Hematopoietic multipotent progenitor cell treated with erythropoietin and hydrocortisone succinate and interleukin-3 and kit ligand, for 4 days (in vitro differentiated cells): ENCODE data around the gene KCTD16.
A peak's percentile ranks its signal among the peaks of the same experiment; 100 is the strongest.

Experiments used
- DNase-seq: peaks from one replicate; pipeline ENCODE4 v3.0.0-alpha.2; 2015

The KCTD16 gene

DNA sequence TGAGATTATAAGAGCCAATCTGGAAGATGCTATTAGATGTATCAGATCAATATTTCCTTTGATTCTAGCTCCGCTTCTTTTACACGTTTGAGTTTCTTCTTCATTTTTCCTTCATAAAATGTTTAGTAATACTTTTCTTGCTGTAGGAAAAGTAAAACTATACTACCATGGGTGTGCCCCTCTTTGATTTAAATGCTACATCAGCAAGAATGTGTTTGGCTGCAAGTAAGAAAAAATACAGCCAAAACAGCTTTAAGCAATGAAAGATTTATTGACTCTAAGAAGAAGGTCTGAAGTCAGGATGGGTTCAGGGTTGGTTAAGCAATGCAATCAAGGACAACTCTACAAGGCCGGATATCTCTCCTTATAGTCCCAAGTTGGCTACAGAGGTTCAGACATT, 126.4 kb downstream of the KCTD16 start:
- DNase-seq, result no peak

DNA sequence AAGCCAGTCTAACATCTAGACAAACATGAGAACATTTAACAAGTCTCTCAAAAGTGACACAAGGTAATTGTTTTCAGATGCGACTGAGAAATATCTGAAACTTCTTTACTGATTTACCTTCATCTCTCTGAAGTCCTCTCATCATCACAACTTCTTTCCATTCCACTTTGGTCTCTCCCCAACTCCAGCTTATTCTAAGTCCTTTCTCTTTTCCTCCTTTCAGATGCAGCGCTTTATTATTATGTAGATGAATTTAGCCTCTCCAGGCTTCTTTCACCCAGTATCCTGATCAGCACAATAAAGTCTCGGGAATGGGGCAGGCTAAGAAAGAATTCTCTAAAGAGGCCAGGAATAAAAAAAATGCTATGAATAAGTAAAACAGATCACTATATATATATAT, 128.0 kb downstream of the KCTD16 start:
- DNase-seq, result no peak

DNA sequence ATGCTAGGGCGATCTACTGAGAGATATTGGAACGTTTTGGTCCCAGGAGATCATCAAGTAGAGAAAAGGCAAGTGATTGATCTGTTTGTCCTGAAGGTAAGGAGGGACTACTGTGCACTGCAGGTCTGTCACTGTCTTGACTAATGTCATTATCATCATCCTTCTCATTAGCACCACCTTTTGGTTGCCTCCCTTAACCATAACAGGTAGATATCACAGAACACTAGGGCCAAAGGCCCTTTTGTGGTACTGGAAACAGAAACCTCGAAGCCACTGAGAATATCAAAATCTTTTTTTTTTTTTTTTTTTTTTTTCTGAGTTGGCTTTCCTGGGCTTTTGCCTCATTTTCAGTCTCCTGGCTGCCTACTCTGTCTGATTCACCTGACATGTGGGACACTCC, 134.0 kb downstream of the KCTD16 start:
- DNase-seq, result no peak

DNA sequence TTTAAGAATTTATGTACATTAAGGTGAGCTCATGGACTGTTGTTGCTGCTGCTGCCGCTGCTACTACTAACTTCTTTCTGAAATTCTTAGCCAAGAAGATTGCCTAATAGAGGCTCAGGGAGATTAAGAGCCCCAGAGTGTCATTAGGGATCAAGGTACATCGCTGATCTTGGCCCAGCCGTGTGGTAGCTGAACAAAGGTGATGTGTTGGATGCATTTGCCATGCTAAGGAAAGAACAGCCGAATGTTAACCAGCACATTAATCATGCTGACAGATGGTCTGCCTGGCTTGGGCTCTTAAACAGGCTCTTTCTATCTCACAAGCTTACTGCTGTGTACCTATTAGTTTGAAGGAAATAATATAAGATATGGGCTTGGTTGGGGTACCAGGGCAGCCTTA, 137.1 kb downstream of the KCTD16 start:
- DNase-seq, result no peak

DNA sequence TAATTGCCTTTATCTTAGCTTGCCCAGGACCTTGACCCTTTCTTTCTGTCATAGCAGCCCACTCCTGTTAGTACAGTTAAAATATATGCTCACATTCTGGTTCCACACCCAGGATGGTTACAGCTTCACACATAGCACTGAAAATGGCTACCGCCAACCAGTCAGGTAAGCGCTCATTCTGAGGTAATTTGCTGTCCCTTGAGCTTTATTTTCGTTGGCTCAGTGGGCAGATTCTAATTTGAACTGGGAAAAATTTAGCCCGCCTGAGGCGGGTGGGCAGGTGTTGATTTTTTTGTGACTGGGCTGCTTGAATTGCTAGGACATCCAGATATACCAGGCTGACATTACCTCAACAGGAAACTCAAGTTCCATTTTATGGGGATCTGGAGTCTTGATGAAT, 137.5 kb downstream of the KCTD16 start:
- DNase-seq, result no peak

DNA sequence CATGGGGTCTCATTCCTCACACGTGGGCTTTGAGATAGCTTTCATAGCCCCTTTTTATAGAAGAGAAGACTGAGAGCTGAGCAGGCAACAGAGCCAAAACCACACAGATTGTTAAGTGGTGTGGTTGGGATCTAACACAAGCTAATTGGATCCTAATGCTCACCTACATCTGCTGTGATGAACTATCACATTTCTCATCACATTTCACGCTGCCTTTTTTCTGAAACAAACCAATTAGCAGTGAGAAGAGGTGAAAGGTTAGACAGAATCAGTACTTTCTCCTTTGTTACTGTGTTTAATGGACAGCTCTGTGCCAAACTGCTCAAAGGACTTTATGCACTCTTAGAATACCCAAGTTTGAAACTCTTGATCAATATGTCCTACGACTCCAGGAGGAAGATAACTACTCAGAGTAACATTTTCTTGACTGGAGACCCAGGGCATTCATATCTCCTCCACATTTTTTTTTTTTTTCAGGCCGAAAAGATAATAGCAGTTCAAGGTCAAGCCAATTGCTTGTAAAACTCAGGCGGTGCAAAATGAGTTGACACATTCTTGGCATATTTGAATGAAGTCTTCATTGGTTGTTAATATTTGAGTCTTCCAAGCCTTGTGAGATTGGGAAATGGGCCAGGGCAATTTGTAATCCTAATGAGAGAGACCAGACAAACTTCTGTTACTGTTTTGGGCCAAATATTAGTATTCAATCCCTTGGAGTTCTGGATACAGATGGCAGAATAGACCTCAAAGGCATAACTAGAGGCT, 138.4 kb downstream of the KCTD16 start:
- DNase-seq, result no peak

DNA sequence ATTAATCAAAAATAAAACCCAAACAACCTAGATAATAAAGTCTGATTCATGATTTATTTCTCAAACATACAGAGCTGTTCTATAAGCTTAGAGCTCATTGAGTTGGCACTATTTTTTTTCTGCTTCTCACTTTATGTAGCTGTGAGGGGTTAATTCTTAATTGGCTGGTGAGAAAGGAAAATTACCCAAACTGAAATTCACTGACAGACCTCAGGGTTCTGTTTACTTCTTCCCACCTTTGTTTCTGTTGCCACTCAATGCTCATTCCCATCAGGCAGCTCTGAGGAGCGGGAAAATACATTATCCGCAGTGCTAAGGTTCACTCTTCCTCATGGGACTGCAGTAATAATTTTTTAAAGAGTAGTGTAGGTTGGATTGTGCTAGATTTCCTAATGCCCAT, 139.9 kb downstream of the KCTD16 start:
- no peak for DNase-seq

DNA sequence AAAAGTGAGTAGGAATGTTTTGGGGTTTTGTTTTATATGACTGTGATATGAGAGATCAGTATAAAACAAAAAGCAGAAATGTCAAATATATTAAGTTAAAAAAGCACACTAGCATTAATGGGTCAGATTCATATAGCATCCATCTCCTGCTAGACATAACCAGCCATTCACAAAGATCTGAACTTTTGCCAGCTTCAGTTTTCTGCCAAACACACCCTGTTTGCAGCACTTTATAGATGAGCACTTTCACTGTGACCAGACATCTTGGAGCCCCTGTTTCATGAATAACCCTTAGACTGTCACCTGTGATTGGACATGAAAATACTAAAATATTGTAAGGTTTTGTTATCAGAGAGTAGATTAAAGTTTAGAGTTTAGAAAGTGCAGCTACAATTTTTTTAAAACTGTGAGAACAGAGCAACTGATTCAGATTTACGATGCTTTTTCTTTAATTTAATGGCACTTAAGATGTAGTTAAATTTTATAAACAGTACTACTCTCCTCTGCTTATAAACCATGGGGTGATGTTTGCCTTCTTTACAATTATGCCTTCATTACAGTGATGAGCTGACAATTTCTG, 142.6 kb downstream of the KCTD16 start:
- DNase-seq, result no peak

DNA sequence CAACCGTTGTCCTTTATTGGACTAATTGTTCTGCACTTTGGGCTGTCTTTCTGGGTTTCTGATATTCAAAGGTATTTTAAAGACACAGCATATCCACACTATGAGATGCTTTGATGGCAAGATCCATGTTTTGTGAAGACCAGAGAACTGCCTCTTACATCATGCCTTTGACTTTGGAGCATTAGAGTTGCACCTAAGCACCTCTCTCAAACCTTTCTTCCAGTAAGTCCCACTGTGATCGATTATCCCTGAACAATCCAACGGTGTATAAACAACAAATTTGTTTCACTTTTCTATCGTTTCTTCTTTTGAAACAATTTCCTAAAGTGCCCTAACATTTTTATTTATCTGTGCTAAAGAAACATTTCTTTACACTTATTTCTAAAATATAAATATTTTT, 144.4 kb downstream of the KCTD16 start:
- no peak for DNase-seq

DNA sequence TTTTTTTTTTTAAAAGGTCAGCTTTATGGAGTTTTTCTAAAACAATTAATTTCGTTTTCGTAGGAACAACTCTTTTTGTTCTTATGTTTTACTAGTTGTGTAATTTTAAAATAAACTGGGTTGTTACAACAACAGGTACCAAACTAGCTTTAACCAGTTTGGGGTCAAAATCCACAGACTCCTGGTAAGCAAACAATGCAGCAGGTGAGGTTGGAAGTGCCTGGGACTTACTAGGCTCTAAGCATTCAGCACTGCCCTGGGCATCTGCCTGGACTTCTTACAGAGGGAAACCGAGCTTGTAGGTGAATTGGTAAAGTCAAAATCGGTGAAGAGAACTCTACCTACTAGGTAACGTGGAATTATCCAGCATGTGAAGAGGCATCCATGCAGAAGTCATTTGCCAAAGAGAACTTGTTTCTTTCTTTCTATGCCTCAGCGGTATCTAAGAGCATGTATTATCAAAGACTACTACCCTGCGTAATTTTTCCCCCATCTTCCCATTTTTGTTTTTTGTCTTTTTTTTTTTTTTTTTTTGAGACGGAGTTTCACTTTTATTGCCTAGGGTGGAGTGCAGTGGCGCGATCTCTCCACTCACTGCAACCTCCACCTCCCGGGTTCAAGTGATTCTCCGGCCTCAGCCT, 145.4 kb downstream of the KCTD16 start:
- DNase-seq, result no peak

DNA sequence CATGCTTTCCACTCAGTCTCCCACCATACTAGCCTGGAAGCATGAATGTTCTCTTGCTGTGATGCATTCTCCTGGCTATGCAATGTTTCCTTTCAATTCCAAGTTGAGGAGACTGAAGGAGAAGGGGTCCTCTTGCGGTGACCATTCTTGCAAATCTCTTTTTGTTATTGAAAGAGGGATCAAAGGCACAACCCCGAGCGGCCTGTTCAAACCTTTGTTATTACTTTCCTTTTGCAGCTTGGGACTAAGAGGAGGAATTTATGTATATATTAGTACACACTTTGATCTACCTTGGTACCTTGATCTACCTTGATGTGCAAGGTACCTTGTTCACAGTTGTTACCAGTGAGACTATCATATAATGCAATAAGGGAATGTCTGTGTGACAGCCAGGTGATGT, 147.3 kb downstream of the KCTD16 start:
- DNase-seq, result no peak

DNA sequence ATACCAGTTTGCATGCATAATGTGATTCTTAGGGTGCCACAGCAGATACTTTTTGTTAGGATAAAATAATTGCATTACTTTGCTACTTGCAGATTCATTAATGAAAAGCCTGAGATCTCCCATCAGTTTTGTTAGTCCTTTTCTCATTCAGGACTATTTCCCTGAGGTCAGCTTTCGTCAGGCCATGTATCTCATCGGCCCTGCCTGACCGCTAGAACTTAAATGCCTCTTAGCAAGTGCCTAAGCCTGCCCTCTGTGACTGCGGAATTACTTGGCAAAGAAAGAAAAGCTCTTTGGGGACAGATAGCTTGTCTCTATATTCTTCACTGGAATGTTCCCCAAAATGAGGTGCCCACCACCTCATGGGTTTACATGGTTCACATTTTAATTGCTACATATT, 147.8 kb downstream of the KCTD16 start:
- no peak for DNase-seq

DNA sequence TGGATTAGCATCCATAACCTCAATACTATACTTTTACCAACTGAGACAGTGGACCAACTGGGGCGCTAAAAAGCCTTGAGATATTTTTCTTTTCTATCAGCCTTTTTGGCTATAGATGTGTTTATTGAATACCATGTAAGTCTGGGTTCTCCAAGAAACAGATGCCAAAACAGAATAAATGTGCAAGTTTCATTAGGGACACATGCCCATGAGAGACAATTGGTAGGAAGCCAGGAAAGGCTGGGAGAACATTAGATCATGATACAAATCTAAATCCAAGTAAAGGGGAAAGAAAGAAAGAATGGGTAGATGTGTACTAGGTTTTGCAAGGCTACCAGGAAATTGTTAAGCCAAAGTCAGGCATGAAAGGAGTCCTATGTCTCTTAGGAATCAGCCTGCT, 152.5 kb downstream of the KCTD16 start:
- no peak for DNase-seq

DNA sequence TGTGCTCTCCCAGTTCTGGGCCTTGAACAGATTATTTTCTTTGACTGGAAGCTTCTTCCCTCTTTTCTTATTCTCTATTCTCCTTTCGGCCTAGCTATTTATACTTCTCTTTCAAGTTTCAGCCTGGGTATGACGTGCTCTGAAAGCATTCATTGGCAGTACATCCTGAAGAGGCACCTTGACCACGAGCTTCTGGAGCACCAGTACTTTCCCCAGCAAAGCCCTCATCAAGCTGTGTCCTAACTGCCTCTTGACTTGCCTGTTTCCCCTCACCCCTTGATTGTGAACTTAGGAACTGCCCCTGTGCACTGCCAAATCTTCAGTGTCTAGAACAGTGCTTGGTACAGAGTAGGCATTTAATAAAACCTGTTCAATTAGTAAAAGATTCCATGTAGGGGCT, 154.9 kb downstream of the KCTD16 start:
- no peak for DNase-seq

DNA sequence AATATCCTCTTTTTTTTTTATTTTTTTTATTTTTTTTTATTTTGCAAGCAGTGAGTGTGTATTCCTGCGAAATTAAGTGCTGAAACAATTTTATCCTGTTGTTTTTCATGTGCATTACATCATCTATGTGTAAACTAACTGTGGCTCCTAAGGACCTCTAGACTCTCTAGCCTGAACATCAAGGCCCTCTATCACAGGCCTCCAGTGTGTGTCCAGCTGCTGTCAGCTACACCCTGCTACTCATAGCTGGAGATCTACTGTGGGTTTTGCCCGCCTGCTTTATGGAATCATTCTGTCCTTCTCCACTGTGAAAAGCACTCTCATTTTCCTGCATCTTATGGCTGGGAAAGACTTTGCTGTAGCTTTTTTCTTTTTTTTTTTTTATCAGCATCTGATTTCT, 157.8 kb downstream of the KCTD16 start:
- no peak for DNase-seq

DNA sequence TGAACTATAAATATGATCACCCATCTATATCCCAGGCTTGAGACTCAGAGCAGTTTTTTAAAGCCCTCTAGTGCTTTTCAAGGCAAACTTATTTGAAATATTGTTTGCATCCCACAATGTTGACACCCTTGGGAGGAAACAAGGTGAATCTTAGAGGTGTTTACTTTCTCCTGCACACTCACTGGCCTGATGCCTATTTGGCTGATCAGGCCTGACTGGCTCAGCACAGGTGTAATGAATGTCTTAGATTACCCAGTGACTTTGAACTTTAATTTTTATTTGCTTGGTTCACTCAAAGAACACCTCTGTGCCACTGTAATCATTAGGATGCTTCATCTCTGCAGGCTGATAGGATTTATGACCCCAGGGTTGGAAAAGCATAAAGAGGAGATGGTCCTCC, 158.3 kb downstream of the KCTD16 start:
- no peak for DNase-seq

DNA sequence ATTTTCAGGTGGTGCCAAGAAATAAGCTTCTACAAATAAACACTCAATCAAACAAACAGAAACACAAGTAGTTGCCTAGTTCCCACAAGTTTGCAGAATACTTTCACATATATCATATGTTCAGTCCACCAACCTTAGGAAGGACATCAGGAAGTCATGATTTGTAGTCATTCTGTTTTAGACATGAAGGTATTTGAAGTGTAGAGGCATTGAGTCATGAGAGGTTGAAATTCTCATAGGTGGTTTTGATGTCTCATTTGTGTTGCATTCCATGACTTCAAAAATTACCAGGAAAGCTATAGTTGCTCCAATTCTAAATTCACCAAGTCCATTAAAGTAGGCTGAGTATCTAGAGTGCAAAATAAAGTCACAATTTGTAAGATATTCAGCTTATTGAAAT, 159.0 kb downstream of the KCTD16 start:
- no peak for DNase-seq

DNA sequence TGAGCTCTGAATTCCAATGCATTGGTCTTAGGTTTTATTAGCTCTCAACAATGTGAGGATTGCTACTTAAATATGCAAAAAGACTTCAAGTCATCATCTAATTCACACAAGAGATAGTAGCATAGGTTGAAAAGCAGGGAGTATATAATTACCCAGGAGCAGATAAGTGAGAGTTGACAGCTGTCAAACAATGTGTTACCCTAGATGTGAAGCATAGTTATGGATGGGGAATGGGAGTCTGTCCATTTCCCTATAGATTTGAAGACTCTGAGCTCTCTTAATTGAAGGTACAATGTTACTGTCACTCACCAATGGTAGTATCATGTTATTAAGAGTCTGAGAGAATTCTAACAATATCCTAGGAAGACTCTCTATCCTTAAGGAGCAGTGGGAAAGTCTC, 160.7 kb downstream of the KCTD16 start:
- DNase-seq, result no peak

DNA sequence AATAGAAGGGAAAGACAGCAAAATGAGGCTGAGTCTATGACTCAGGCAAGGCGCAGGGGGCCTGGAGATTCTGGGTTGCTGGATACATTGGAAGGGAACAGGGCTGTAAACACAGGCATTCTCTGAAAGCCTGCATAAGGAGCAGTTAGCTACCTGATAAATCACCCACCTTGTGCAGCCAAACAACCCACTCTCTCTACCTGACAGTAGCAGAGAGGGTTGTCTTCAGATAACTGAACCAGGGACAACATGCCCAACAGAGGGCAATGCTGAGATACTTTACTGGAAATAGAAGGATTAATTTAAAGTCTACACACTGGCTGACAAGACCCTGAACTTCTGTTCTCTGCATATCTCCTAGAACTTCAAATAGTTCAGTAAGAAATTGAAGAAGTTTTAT, 161.6 kb downstream of the KCTD16 start:
- DNase-seq, result peak; percentile 7

DNA sequence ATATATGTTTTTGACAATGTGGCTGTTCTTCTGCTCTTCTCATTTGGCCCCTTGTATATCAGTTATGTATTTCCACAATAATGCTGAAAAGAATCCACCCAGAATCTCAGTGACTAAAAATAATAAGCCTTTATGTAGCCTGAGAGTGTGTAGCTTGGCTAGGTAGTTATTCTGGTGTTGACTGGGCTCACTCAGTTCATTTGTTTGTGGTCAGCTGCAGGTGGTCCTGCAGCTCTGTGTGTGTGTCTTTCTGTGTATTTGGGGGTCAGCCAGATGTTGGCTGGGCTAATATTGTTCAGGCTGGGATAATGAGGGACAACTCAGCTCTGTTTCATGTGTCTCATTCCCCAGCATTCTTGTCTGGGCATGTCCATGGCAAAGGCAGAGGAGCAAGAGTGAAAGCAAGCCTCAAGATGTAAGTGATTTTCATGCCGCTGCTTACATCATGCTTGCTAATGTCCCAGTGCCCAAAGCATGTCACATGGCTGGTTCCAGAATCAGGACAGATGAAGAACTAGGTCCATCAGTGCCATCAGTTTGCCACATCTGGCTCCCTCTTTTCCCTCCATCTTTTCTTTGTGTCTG, 162.8 kb downstream of the KCTD16 start:
- DNase-seq, result no peak

DNA sequence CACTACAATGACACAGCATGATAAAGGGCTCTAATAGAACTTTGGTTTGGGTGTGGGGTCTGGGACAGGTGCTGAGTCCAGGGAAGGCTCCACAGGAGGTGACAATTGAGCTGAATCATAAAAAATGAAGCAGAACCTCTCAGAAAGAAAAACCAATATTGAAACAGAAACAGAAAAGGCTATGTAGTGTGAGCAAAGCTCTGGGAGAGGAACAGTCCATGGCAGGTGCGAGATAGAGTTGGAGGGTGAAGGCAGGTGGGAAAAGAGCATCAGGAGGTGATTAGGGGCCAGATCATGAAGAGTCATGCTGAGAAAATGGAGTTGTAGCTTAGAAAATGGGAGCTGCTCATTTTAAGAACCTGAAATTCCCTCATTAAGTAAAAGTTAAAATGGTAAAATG, 164.9 kb downstream of the KCTD16 start:
- DNase-seq, result no peak

DNA sequence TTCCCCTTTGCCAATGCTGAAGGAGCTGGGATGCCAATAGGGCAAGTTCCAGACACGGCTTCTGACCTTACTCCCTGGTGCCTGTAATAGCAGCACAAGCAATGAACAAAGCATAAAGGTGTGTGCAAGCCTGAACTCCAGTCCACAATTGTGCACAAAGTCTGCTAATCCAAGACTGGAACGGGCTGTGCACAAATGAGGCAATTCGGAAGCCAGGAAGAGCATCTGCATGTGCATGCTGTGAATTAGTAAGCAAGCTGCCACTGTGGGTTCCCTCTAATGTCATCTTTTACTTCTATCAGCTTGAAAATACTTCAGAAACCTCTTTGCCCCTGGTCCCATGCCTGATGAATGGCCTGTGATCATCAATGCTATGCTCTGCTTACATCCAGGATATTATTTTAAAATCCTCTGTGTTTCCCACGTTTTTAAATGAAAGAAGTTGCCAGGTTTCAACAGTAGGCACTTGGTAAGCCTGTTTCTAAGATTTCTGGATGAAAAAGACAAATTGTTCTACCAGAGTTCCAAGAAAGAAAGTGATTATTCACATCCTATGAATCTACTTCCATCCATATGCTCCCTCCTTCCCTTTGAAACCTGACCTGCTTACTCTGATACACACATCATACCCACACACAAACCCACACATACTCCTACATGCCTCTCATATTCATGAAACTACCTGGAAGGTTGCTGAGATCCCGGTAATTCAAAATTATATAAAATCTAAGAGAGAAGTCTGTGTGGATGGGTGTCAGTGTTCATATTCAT, 165.7 kb downstream of the KCTD16 start:
- DNase-seq, result no peak

DNA sequence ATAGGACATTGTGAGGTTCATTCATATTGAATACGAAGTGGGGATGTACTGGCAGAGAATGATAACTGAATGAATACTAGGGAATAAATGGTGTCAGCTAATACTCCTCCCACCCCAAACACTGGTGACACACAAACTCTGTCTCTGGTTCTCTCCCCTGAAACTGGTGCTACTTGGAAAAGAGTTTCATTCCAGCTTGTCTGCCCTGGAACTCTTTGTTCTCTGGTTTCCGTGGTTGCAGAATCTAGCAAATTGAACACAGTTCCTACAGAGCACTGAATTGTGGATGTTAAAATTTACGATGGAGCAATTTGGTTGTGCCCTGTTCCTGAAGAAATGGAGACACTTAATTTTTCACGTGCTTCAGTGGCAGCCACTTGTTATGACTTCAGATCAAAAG, 181.7 kb downstream of the KCTD16 start:
- no peak for DNase-seq
